Vagina (tissue), 2 donors: ENCODE measurements around the gene SELENOO.

Experiments
- POLR2AphosphoS5 ChIP-seq, 2 donors: sonication (generic); formaldehyde crosslinking; IDR thresholded peaks; one replicate each; pipeline ENCODE4 v1.9.0; 2017; ENCODE audit warnings: antibody characterized with exemption in 2 of 2, mild to moderate bottlenecking in 2 of 2, low read depth in 1 of 2; ENCODE audit not compliant: insufficient read depth in 1 of 2
- TF ChIP-seq, protein P1 (sequence below), 3 experiments: fragments of 450-650 bp in 2 of 3; fragments of 200-600 bp in 1 of 3; sonication (generic) in 1 of 3; IDR thresholded peaks; one replicate each; pipeline ENCODE4 v1.5.1; 2017 to 2019; ENCODE audit warnings: antibody characterized with exemption in 3 of 3, mild to moderate bottlenecking in 2 of 3, moderate library complexity in 2 of 3

DNA sequence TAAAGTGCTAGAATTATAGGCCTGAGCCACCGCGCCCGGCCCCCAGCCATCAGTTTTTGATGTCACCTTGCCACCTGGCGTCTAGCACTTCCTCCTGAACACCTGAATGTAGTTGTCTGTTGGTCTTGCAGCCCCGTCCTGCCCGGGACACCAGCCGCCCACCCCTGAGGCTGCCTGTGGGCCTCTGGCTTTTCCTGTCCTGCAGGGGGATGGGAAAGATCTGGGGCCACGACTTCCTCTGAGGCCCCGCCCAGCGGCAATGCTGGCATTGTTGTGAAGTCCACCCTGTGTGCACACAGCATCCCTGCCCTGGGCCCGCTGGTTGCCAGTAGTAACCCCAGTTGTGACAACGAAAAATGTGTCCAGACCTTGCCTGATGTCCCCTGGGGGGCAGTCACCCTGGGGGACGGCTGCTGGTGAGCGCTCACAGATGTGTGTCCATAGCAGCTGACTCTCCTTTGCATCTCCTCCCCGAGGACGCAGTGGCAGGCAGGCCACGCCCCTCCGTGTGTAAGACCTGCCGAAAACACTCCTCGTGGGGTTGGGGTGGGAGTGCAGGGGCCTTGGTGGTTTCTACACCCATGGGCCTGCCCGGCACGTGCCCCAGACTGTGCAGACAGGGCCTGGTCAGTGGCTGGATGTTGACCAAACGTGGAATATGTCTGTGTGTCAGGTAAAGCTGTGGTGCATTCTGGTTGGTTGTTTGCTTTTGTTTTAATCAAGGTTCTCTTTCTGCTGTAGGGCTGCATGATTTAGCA lies 6.8 kb downstream of the SELENOO start:
- no peak for TF ChIP-seq POLR2AphosphoS5 (IDR thresholded peaks at IDR 0.05; ENCODE audit: insufficient read depth in 1 of 2, low read depth in 1 of 2)
- TF ChIP-seq, protein P1, sequence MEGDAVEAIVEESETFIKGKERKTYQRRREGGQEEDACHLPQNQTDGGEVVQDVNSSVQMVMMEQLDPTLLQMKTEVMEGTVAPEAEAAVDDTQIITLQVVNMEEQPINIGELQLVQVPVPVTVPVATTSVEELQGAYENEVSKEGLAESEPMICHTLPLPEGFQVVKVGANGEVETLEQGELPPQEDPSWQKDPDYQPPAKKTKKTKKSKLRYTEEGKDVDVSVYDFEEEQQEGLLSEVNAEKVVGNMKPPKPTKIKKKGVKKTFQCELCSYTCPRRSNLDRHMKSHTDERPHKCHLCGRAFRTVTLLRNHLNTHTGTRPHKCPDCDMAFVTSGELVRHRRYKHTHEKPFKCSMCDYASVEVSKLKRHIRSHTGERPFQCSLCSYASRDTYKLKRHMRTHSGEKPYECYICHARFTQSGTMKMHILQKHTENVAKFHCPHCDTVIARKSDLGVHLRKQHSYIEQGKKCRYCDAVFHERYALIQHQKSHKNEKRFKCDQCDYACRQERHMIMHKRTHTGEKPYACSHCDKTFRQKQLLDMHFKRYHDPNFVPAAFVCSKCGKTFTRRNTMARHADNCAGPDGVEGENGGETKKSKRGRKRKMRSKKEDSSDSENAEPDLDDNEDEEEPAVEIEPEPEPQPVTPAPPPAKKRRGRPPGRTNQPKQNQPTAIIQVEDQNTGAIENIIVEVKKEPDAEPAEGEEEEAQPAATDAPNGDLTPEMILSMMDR (IDR thresholded peaks at IDR 0.05): no peak
